ENCODE data around the gene LRCOL1.

GRCh38 chr12:132614029-132614428 is 3.6 kb upstream of the LRCOL1 start:
- TF ChIP-seq CTCF (IDR thresholded peaks at IDR 0.05 in 2 of 3, conservative IDR thresholded peaks at IDR 0.05 in 1 of 3; ENCODE audit: control insufficient read depth in 2 of 3, extremely low read depth in 1 of 3, insufficient read depth in 1 of 3, low read depth in 3 of 3, low read length in 3 of 3) (no peak), POLR2A (IDR thresholded peaks at IDR 0.05; ENCODE audit: low read depth, low read length) (no peak), SREBF2 (IDR thresholded peaks at IDR 0.05; ENCODE audit: low read length) (no peak), TCF3 (IDR thresholded peaks at IDR 0.05; ENCODE audit: borderline replicate concordance, insufficient read depth, low read depth, low read length) (no peak), CBFB (IDR thresholded peaks at IDR 0.05; ENCODE audit: low read depth) (no peak), ZSCAN29 (IDR thresholded peaks at IDR 0.05) (no peak), ATF3 (IDR thresholded peaks at IDR 0.05; ENCODE audit: borderline replicate concordance, extremely low read depth, low read depth, low read length) (no peak), NFIC (IDR thresholded peaks at IDR 0.05; ENCODE audit: low read depth, low read length) (no peak), REST (IDR thresholded peaks at IDR 0.05; ENCODE audit: low read depth, low read length) (no peak)
